Umbilical cord (tissue), 2 donors: Measurements from ENCODE around the gene BEST3. TPM values are rescaled to one million over a fixed set of nuclear protein-coding genes. Genes with fewer than 3 reads are reported as not detected.
"Not testable (repeated sequence)": the region's sequence is repeated elsewhere in the genome, so short reads cannot be mapped to it uniquely, and the experiment has no call there.

Source experiments
- DNase-seq: peaks from one replicate; pipeline ENCODE4 v3.0.0-alpha.2; 2015; ENCODE audit warnings: low spot score
- total RNA-seq: library from RNA; depleted of rRNA; stranded (reverse); fragments of >200 nt; gene quantifications from one replicate; pipeline ENCODE4 v1.2.3, GENCODE V29; 2014; ENCODE audit warnings: low replicate concordance; ENCODE audit not compliant: insufficient read depth

The BEST3 gene
- total RNA-seq, 1 donor from 2014 or later, result 3.9 TPM

DNA sequence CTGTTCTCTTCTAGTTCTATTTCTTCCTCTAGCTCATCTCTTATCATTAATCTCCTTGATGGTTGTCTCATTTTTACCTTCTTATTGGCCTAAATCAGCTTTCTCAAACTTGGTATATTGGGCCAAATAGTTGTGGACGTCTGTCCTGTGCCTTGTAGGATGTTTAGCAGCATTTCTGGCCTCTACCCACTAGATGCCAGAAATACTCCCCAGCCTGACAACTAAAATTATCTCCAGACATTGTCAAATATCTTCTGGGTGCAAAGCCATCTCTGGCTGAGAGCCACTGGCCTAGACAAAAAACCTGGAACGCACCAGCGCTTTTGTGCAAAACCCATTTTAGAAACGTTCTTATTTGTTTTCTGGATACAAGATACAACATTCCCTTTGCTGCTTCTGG is 49.6 kb downstream of the BEST3 start:
- DNase-seq, result no peak

DNA sequence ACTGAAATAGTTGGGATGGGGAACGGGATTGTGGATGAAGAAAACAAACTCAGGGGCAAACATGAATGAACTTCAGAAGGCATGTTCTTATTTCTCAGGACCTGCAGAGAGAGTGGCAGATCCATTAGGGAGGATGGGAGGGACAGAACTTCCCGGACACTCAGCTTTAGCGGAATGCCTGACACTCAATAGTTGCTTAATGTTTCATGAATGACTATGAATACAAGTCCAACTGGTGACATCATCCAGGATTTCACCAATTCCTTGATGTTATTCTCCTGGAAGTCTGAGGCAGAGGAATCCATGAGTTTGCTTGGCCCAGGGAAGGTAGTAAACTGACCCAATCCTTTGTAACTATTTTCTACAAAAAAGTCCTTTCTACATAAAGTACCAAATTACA is 50.6 kb downstream of the BEST3 start:
- no peak for DNase-seq

DNA sequence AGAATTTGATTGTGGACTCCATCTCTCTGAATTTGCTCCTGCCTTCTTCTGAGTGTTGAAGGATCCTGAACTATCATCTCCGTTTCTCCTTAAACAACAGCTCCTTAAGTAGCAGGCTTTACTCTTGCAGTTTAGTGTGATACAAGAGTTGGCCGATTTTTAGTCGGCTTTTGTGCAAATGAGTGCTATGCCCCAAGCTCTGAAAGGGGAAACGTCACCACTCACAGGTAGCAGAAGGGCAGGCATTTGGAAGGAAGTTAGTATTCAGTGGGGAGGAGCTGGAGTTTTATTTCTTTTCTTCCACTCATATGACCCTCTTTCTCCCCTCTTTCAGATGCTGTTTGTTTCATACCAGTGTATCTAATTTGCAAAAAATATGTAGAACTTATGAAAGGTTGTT is 51.9 kb downstream of the BEST3 start:
- DNase-seq, result no peak

DNA sequence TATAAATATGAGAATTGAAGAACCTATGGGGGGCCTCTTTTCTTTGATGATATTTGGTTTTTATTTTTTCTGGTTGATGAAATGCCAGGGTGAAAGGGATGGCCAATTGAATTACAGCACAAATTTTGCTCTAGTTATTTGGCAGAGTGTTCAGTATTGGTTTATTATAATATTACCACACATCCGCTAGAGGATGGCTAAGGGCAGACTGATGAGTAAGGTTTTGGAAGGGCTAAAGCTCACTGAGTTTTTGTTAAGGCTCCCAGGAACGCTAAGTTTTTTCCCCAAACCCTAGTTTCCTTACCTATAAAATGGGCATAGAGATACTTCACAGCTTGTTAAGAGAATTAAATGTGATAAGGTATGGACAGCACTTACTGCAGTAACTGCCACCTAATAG is 54.1 kb downstream of the BEST3 start:
- DNase-seq, result no peak

DNA sequence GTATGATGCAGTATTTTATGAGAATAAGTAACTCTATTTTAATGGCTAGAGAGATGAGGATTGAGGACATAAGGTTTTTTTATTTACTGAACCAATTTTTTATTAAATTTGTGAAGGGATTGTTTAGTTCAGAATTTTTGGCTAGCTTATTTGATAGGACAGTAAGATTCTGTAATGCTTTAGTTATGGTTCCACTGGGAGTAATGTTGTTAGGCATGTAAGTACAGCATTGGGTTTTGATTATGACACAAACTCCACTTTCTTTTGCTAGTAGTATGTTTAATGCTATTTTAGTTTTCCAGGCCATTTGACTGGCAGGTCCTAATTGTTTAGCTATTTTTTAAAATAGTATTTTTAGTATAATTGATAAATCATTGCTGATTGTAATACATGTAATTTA is 54.6 kb downstream of the BEST3 start:
- no peak for DNase-seq

DNA sequence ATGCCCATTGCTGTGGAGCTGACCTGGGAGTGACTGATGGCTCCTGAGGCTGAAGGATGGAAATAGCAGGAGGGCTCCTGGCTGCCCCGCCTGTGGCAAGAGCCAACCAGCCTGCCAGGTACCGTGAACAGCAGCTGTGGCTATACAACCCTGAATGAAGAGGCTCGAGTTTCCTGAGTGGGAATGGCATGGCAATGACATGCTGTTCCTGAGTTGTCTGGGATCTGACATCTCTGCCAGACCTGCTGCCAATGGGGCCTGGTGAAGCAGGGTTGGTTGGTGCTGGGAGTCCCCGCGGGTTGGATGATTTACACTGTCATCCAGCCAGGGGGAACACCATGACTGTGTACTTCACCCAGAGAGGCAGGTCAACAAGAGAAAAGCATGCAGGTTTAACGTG is 56.6 kb downstream of the BEST3 start:
- DNase-seq, result no peak

DNA sequence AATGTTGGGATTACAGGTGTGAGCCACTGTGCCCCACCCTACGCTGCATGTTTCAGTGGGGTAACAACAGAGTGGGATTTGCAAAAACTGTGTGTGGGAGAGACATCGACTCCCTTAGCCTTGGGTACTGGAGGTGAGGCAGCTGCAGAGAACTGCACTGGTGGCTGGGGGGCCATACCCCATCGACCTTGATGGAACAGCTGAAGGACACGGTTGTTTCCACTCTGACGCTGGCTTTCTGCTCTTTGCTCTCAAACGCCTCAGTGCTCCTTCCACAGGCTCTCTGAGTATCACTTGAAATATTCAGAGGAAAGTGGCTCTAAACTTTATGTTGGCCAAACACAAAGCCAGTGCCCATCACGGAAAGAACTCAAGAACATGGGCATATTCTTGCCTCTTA is 57.6 kb downstream of the BEST3 start:
- DNase-seq, result no peak

DNA sequence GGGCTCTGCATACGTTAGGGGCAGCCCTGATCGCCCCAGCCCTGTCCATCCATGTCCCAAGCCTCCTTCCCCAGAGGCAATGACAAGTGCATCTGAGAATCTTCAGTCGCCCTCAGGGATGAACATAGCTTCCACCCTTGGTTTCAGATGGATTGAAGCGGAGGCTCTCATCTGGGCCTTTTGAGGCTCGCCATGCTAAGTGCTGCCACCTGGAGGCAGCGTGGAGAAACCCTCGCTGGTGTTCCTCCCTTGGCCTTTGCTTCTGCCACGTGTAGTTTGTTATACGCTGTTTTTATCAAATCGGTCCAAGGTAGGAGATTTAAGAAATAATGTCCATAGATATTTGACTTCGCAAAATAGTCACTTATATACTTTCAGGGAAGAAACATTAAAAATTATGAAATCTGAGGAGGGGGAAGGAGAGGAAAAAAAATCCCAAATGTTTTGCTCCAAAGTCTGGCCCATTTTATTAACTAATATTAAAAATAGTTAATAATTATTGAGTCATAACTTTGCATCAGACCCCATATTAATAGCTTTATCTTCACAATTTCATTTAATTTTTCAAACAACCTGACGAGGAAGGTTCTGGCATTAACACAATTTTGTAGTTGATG is 59.6 kb downstream of the BEST3 start:
- peak; percentile 55 for DNase-seq

DNA sequence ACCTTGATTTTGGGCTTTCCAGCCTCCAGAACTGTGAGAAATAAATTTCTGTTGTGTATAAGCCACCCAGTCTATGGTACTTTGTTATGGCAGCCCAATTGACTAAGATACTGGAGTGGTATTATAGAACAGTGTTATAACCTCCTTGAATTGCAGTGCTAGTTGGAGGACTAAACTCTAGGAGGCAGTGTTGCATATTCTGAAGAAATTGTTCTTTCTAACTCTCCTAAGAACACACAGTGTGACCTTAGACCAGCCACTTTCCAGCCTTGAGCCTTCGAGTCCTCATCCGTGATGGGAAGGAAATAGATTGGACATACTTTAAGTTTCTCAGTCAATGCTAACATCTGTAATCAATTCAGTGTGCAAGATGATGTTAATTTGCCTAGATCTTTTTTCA is 66.0 kb downstream of the BEST3 start:
- no peak for DNase-seq

DNA sequence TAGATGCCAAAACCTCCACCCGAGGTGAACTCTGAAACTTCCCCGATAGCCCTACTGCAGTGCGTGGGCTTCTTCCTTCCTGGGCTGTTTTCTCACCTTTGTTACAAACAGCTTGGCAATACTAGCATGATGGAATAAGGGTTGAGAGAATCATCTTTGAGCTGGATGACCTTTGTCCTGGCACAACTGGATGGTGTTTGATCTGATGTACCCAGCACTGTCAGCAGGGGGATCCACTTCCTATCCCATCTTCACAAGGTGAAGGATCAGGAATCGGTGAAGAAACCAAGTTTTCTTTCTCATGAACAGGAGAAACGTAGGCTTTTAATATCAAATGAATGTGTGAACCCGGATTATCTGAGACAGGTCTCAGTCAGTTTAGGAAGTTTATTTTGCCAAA is 68.9 kb downstream of the BEST3 start:
- no peak for DNase-seq

DNA sequence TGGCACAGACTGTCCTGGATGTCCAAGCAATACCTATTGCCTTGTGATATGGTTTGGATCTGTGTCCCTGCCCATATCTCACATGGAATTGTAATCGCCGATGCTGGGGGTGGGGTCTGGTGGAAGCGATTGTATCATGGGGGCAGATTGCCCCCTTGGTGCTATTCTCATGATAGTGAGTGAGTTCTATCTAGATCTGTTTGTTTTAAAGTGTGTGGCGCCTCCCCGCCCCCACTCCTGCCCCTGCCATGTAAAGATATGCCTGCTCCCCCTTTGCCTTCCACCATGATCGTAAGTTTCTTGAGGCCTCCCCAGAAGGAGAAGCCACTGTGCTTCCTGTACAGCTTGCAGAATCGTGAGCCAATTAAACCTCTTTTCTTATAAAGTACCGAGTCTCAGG is 71.6 kb downstream of the BEST3 start:
- DNase-seq, result no peak

DNA sequence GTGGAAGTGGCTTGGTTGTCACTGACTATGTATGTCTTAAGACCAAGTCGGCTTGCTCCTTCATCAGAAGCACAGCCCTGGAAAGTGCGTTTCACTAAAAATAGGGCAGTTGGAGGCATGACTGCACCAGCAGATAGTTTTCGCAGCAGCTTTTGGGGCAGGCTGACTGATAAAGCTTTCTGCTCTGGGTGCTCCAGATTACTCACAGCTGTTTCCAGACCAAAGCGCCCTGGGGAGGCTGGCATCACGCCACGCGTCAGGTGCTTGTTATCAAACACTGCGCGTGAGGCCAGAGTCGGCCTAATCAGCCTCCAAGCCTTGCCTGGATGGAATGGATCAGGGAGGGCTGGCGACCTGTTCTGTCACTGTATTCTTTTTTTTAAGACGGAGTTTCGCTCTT is 75.1 kb downstream of the BEST3 start:
- DNase-seq, result peak; percentile 4

DNA sequence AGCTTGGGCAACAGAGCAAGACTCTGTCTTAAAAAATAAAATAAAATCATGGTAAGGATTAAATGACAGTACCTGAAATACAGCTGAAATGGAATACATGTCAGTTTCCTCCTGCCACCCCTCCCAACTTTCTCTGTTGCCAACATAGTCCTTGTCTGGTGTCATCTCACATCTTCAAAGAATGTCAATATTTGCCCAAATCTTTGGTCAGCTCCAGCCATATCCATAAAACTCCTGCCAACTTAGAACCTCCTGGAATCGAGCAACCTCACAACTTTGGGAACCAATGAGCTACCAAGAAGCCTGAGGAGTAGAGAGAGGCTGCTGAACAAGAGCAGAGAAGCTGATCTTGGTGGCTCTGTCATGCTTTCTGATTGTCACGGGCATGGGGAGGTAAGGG is 77.6 kb downstream of the BEST3 start:
- no peak for DNase-seq

DNA sequence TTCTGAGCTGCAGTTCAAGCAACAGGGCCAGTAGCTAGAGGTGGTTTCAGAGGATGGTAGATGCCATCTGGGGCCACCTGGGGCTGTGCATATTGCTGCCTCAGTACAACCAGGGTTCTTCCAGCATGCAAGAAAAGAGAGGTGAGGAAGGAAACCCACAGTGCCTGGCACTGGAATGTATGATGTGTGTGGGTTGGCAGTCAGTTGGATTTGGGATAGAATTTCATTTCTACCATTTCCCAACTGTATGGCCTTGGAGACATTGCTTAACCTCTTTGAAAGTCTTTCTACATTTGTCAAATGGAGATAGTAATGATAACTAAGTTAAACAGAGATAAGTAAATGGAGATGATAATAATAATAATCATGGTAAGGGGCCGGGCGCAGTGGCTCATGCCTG is 78.2 kb downstream of the BEST3 start:
- DNase-seq, result no peak

DNA sequence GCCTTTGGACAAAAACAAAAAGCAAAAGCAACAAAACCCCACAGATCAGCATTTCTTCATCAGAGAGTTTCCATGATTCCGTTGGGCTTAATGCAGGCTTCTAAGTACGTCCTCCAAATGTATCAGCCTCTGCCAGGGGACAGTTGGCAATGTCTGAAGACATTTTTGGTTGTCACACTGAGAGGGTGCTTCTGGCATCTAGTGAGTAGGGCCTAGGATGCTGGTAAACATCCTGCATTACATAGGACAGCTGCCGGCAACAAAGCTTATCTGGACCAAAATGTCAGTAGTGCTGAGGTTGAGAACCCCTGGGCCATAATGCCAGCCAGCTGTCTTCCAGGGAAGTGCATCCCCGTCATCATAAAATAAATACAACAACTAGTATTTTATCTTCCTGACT is 79.0 kb downstream of the BEST3 start:
- DNase-seq, result peak; percentile 3

DNA sequence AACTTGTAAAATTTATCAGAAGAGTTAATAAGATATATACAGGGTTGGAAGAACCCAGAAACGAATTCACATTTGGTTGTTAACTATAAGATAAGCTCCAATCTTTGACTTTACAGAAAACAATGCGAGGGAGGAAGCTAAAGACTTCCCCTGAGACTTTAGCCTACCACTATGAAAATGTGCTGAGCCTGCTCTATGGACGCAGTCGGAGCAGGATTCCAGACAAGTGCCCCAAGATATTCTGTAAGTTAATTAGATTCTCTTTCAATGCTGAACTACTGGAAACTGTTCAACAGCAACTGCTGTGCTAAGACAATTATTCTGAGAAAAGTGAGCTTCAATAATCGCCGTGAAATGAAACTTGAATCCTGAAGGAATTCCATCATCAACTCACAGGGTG is 80.1 kb downstream of the BEST3 start:
- DNase-seq, result no peak

DNA sequence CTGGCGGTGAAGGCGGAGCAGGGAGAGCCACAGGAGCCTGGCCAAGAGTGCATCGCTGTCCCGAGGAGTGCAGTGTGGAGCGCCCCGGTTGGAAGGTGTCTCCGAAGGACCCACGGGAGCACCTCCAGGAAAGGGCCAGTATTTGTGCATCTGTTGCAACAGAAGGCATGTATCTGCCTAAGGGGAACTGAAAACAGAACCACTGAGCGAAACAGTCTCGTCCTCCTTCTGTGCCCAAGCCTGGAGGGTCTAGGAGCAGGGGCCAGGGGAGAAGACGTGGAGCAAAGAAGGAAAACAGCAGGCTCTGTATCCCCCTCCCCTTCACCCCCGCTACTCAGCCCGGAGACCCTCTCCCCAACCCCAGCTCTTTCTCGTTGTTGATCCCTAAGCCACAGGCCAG is 83.1 kb downstream of the BEST3 start:
- DNase-seq, result no peak

DNA sequence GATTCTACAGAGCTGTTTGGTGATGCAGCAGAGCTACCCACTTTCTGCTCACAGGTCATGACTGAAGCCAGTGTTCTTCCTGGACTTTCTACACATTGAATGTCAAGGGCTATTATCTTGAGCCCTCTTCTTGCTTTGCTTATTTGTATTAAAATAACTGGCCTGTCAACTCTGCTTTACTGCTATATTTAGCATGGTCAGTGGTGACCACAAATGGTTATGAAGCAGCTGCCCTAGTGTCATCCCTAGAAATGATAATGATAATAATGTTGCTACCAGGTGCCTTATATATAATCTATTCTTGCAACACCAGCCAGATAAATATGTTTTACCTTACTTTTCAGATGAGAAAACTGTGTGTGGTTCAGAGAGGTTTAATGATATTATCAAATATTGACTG is 85.8 kb downstream of the BEST3 start:
- DNase-seq, result no peak

DNA sequence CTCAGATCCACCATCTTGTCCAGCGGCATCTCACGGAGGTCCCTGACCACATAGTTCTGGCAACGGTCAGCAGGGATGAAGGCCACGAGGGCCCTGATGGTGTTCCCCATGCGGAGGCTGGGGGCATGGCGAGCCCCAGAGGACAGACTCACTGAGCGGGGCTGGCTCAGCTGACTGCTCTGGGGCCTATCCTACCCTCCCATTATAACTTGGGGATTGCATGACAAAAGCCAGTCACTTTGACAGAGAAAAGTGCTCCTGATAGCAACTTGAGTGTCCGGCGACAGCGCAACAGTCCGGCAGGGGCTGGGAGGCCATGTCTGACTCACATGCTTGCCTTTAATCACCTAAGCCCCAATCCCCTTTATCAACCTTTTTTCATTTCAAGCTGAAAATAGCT is 88.4 kb downstream of the BEST3 start, which contains the start of gene LRRC10:
TSS of gene LRRC10 (minus strand) at position 179 of the 400 bp plus-strand sequence. CDS start at position 110, 69 bp downstream.
- no peak for DNase-seq

DNA sequence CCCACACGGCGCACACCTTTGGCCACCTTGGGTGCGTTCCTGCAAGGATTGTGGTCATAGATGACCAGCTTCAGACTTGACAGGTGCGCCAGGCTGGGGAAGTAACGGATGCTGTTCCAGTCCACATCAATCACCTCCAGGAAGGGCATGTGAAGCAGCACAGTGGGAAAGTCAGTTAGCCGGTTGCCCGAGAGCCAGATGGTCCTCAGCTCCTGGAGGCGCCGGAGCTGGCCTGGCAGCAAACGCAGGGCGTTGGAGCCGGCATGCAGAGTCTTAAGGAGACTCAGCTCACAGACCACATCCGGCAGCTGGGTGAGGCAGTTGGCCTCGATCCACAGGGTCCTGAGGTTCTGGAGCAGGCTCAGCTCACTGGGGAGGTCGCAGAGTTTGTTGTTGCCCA is 89.0 kb downstream of the BEST3 start:
- no peak for DNase-seq

DNA sequence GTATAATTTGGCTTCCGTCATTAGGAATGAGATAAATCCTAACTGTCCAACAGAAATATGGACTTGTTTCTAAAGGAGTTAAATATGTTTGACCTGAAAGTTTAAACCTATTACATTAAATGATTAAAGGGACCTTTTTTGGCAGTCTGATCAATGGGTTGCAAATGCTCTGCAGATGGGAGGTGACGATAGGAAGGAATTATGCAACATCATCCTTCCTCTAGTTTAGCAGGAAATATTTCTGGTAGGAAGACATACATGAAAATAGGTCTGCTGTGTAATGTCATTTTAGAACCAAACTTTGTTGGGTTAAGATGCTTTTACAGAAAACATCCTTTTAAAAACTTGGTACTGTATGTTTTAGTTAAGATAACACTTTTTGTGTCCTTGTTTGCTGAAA is 91.0 kb downstream of the BEST3 start:
- peak; percentile 14 for DNase-seq

DNA sequence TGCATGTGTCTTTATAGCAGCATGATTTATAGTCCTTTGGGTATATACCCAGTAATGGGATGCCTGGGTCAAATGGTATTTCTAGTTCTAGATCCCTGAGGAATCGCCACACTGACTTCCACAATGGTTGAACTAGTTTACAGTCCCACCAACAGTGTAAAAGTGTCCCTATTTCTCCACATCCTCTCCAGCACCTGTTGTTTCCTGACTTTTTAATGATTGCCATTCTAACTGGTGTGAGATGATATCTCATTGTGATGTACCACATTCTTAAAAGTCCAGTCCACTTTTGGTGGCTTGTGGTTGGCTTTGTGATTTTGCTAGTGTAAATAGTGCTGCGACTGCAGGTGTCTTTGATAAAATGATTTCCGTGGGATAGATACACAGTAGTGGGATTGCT is 94.8 kb downstream of the BEST3 start:
- not testable (repeated sequence) for DNase-seq
